Measurements from ENCODE around the gene TLDC2.
"Not testable (repeated sequence)": the region's sequence is repeated elsewhere in the genome, so short reads cannot be mapped to it uniquely, and the experiment has no call there.

TLDC2 gene

GRCh38 chr20:36916199-36916598 is 40.3 kb downstream of the TLDC2 start:
- no peak for DNase-seq

- no peak for DNase-seq
Observed at GRCh38 chr20:36917240-36917639, 41.3 kb downstream of the TLDC2 start.

- DNase-seq: peak; percentile 28
Observed at GRCh38 chr20:36917943-36918342, 42.0 kb downstream of the TLDC2 start.

- peak; percentile 64 for DNase-seq
Observed at GRCh38 chr20:36919715-36920333, 43.9 kb downstream of the TLDC2 start.

- no peak for DNase-seq
Observed at GRCh38 chr20:36920334-36920730, 44.4 kb downstream of the TLDC2 start.

- no peak for DNase-seq
Observed at GRCh38 chr20:36924167-36925045, 48.5 kb downstream of the TLDC2 start.

GRCh38 chr20:36925234-36925633 is 49.3 kb downstream of the TLDC2 start:
- DNase-seq: no peak

- DNase-seq: no peak
Observed at GRCh38 chr20:36926653-36927200, 50.8 kb downstream of the TLDC2 start.

GRCh38 chr20:36927704-36928103 is 51.8 kb downstream of the TLDC2 start:
- no peak for DNase-seq

GRCh38 chr20:36929290-36929689 is 53.4 kb downstream of the TLDC2 start:
- peak; percentile 76 for DNase-seq

GRCh38 chr20:36929691-36930090 is 53.8 kb downstream of the TLDC2 start:
- DNase-seq: no peak

- DNase-seq: not testable (repeated sequence)
Observed at GRCh38 chr20:36932067-36932466, 56.1 kb downstream of the TLDC2 start.

GRCh38 chr20:36932476-36933426 is 56.8 kb downstream of the TLDC2 start:
- DNase-seq: peak; percentile 36

- DNase-seq: not testable (repeated sequence)
Observed at GRCh38 chr20:36933571-36933970, 57.6 kb downstream of the TLDC2 start.

GRCh38 chr20:36936341-36936740 is 60.4 kb downstream of the TLDC2 start:
- no peak for DNase-seq

GRCh38 chr20:36936761-36937401 is 60.9 kb downstream of the TLDC2 start:
- DNase-seq: not testable (repeated sequence)

GRCh38 chr20:36937402-36937770 is 61.4 kb downstream of the TLDC2 start:
- DNase-seq: no peak

GRCh38 chr20:36941401-36941835 is 65.5 kb downstream of the TLDC2 start:
- peak; percentile 43 for DNase-seq
